Mesodermal cell (in vitro differentiated cells): Measurements from ENCODE around the gene ZNF672.

Experiments used
- H3K27ac ChIP-seq: 2 replicates; pipeline ENCODE4 v1.7.0; 2013; ENCODE audit warnings: mild to moderate bottlenecking, low read depth, low read length, moderate library complexity; ENCODE audit not compliant: severe bottlenecking
- H3K36me3 ChIP-seq: 2 replicates; pipeline ENCODE4 v1.7.1; 2013; ENCODE audit warnings: mild to moderate bottlenecking, low read length, moderate library complexity; ENCODE audit not compliant: control insufficient read depth, insufficient read depth
- H3K4me1 ChIP-seq: one replicate; pipeline ENCODE4 v1.7.1; 2013; ENCODE audit warnings: mild to moderate bottlenecking, low read length; ENCODE audit not compliant: insufficient read depth, control insufficient read depth, poor library complexity, severe bottlenecking
- H3K4me3 ChIP-seq: 2 replicates; pipeline ENCODE4 v1.7.0; 2013; ENCODE audit warnings: low read length, control low read depth, mild to moderate bottlenecking; ENCODE audit not compliant: insufficient read depth, poor library complexity, severe bottlenecking; ENCODE audit errors: extremely low read depth
- H3K9me3 ChIP-seq: 2 replicates; pipeline ENCODE4 v1.7.1; 2013; ENCODE audit warnings: mild to moderate bottlenecking, low read length, moderate library complexity; ENCODE audit not compliant: control insufficient read depth
- WGBS, 2 experiments: methylation state at CpG; one replicate each; pipeline ENCODE4 v1.1.5; 2013; ENCODE audit warnings: missing lambda C conversion rate in 2 of 2; ENCODE audit not compliant: insufficient coverage in 2 of 2; 5-methylcytosine and 5-hydroxymethylcytosine counted together

Gene ZNF672

DNA sequence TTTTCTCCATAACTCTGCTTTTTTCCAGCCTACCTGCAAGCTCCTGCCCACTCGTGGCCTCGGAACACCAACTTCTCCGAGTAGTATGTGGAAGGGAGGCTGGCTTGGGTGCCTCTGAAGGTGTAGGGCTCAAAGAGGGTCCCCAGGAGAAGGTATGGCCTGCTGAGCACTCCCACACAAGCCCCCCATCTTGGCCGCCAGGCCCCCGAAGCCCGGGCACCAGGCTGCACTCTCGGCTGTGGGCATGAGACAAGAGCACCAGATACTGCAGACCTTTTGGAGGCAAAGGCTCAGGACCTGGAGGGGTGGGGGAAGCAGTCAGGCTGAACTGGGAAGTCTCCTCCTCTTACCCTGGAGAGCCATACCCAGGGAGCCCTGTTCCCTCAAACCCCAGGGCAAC lies 19.2 kb downstream of the ZNF672 start:
- H3K36me3 ChIP-seq = peaks cover 34% of the 10 kb centered on the region
- no peak overlapping the region for H3K27ac ChIP-seq
- peak overlapping the region; percentile 64 for H3K4me3 ChIP-seq
- H3K4me1 ChIP-seq = peaks cover 10% of the 10 kb centered on the region
- WGBS, 2 experiments = 100% methylated on average over 4 of the region's 7 CpGs; no CpG with 5 or more reads in 1 of the 2 experiments
- no peaks in the 10 kb centered on the region for H3K9me3 ChIP-seq

DNA sequence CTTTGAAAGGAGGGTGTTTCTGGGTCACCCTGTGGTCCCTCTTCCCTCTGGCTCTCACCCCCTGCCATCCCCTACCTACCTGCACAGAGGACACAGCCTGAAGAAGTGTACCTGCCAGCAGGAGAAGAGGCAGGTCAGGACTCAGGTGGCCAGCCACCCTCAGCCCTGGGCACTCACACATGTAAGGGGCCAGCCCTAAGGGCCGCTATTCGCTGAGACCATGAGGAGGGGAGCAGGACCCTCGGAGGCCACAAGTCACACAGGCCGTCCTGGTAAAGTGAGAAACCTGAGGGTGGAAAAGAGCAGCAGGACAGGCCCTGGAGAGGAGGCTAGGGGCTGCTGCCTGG lies 19.7 kb downstream of the ZNF672 start:
- Histone ChIP-seq H3K4me3 (peak overlapping the region; percentile 64), H3K36me3 (peaks cover 30% of the 10 kb centered on the region), H3K4me1 (peaks cover 10% of the 10 kb centered on the region), H3K27ac (no peak overlapping the region), H3K9me3 (no peaks in the 10 kb centered on the region)
- 14 to 29% methylated on average over 4 of the region's 4 CpGs for WGBS, 2 experiments

- Histone ChIP-seq H3K4me1 (peaks cover 10% of the 10 kb centered on the region), H3K27ac (peak overlapping the region; percentile 75), H3K9me3 (no peaks in the 10 kb centered on the region), H3K4me3 (peak overlapping the region; percentile 64), H3K36me3 (peaks cover 29% of the 10 kb centered on the region)
- 2 to 3% methylated on average over 35 to 42 of the region's 45 CpGs for WGBS, 2 experiments
These were observed 20.3 kb downstream of the ZNF672 start for GRCh38 chr1:248858096-248858890.

DNA sequence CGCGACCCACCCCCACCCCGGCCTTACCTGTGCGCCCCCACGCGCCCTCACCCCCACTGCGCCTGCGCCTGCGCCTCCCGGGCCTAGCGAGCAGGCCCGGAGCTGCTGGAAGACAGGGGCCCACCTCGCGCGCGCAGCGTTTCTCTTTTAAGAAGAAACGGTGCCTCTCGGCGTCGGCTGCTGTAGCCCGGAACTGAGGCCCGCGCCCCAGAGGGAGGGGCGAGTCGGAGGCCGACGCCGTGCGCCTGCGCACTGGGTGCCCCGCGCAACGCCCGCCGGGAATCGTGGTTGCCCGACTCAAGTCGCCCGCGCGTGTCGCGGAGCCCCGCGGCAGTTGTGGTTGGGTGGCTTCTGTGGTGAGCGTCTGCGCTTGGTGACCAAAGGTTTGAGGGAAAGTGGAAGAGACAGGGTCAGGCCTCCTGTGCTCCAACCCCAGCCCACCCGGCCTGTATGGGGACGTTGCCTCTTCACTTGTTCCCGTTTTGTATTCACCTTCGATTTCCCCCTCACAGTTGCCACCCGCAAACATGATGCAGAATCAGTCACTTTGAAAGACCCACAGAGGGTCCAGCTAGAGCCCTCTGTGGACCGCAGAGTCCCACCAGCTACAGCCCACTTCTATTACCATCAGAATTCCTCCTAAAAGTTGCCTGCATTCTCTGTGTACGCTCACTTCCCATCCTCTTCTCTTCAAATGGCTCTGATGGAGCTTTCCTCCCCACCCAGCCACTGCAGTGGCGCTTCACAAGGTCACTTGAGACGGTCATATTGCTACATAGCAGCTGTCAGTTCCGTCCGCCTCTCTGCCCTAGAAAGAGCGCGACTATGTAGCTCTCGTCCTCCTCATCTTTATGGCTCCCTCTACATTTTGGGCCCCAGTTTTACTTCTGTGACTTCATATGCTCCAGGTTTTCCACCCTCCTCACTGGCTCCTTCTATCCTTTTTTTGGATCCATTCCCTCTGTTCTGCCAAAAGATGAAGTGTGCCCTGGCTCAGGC lies 21.2 kb downstream of the ZNF672 start, which contains the start of gene ZNF692:
ZNF692 (minus strand) TSS at position 195 of the 999 bp plus-strand sequence. CDS start 776 bp downstream, outside the sequence.
- H3K9me3 ChIP-seq = no peaks in the 10 kb centered on the region
- H3K4me3 ChIP-seq = peak within 1 kb of the TSS; percentile 64
- H3K36me3 ChIP-seq = peaks cover 22% of the 10 kb centered on the region
- H3K4me1 ChIP-seq = peaks cover 15% of the 10 kb centered on the region
- peak within 1 kb of the TSS; percentile 75 for H3K27ac ChIP-seq
- 12 to 14% methylated on average over 41 to 47 of the region's 62 CpGs for WGBS, 2 experiments

DNA sequence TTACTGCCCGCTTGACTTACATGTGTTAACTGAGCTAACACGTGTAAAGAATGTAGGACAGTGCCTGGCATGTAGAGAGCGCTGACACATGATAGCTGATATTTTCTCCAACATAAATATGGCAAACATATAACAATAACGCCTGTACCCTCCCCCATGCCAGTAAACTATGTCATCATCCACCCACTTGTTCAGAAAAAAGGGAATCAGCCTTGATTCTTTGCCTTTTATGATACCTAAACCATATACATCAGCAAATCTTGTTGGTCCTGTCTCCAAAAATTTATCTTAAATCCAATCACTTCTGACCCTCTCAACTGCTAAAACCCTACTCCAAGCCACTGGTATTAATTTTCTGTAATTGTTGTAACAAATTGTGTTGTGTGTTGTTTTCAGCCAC lies 22.0 kb downstream of the ZNF672 start:
- H3K9me3 ChIP-seq = no peaks in the 10 kb centered on the region
- WGBS, 2 experiments = 95 to 97% methylated on average over 2 to 4 of the region's 4 CpGs
- H3K4me1 ChIP-seq = peaks cover 15% of the 10 kb centered on the region
- H3K27ac ChIP-seq = no peak overlapping the region
- no peak overlapping the region for H3K4me3 ChIP-seq
- peaks cover 14% of the 10 kb centered on the region for H3K36me3 ChIP-seq

DNA sequence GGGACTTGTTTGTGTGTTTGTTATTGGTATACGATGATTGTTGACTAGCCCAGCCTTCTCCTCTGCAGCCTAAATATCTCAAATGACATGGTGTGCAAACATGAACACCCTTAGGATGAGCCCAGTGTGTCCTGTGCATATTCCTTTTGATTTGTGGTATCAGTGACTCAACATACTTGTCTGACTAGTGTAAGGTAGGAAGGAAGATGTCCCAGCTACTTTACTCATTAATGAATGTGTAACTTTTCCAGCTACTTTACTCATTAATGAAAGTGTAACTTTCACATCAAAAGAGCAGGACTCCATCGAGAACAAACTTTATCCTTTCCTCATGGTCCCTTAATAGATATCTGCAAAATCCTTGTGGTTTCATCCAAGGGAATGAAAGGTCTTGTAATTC lies 23.6 kb downstream of the ZNF672 start:
- Histone ChIP-seq H3K4me1 (peaks cover 13% of the 10 kb centered on the region), H3K36me3 (no peaks in the 10 kb centered on the region), H3K9me3 (no peaks in the 10 kb centered on the region), H3K4me3 (no peak overlapping the region), H3K27ac (no peak overlapping the region)
- 72% methylated on average over 2 of the region's 2 CpGs; no CpG with 5 or more reads in 1 of the 2 experiments for WGBS, 2 experiments

- 38 to 41% methylated on average over 3 to 4 of the region's 4 CpGs for WGBS, 2 experiments
- Histone ChIP-seq H3K36me3 (no peaks in the 10 kb centered on the region), H3K4me1 (peaks cover 7% of the 10 kb centered on the region), H3K27ac (no peak overlapping the region), H3K9me3 (no peaks in the 10 kb centered on the region), H3K4me3 (peak overlapping the region; percentile 47)
These were observed 24.6 kb downstream of the ZNF672 start for GRCh38 chr1:248862695-248862997.

- Histone ChIP-seq H3K36me3 (no peaks in the 10 kb centered on the region), H3K27ac (no peak overlapping the region), H3K4me1 (peaks cover 5% of the 10 kb centered on the region), H3K4me3 (peak overlapping the region; percentile 47), H3K9me3 (no peaks in the 10 kb centered on the region)
- WGBS, 2 experiments = 10 to 11% methylated on average over 43 to 44 of the region's 46 CpGs
These were observed 25.2 kb downstream of the ZNF672 start for GRCh38 chr1:248862998-248863881.

DNA sequence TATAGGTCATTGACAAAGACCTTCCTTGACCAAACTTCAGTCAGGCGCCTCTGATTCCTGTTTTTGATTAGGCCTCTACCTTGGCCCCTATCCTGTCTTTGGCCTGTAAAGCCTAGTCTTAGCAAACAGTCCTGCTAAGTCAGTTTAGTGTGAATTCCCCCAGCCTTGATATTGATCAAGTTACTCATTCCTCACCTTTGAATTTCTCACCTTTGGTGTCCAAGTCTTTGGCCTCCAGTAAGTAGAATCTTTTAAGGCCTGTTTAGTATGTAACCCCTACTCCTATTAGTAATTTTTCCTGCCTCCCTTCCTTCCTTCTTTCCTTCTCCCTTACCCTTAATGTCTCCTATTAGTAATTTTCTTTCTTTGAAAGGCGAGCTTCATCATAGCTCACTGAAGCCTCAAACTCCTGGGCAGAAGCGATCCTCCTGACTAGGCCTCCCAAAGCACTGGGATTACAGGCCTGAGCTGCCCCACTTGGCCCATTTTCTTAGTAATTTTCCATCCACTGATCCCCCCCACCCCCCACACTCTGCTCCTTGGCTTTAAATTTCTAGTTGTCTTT lies 33.9 kb downstream of the ZNF672 start:
- peak overlapping the region; percentile 80 for H3K4me3 ChIP-seq
- H3K27ac ChIP-seq = peak overlapping the region; percentile 45
- peaks cover 4% of the 10 kb centered on the region for H3K4me1 ChIP-seq
- WGBS, 2 experiments = 100% methylated on average over 1 to 3 of the region's 3 CpGs
- H3K36me3 ChIP-seq = no peaks in the 10 kb centered on the region
- no peaks in the 10 kb centered on the region for H3K9me3 ChIP-seq
